Omental fat pad (tissue), 4 donors: ENCODE results near the gene PDE10A. TPM values are rescaled to one million over a fixed set of nuclear protein-coding genes. Genes with fewer than 3 reads are reported as not detected.
"Not testable (repeated sequence)": the region's sequence is repeated elsewhere in the genome, so short reads cannot be mapped to it uniquely, and the experiment has no call there.

Experiments used
- ATAC-seq: fragments of 150-250 bp; one replicate; pipeline ENCODE4 v1.9.1; 2016; ENCODE audit warnings: mild to moderate bottlenecking, moderate library complexity; ENCODE audit not compliant: low FRiP score
- DNase-seq: peaks from one replicate; pipeline ENCODE4 v3.0.0-alpha.2; 2019; ENCODE audit warnings: low spot score
- total RNA-seq, 4 donors: library from RNA; depleted of rRNA; stranded (reverse); fragments of >200 nt; gene quantifications; one replicate each; pipeline ENCODE4 v1.1.0, GENCODE V29; 2016
- TF ChIP-seq, protein P1 (sequence below), 3 donors: fragments of 450-650 bp; IDR thresholded peaks; one replicate each; pipeline ENCODE4 v1.5.1; 2016 to 2017; ENCODE audit warnings: antibody characterized with exemption in 3 of 3, mild to moderate bottlenecking in 3 of 3, moderate library complexity in 2 of 3

Gene PDE10A
- total RNA-seq, 4 donors from 2014 or later = 9.1 to 75.3 (median 15.6) TPM

DNA sequence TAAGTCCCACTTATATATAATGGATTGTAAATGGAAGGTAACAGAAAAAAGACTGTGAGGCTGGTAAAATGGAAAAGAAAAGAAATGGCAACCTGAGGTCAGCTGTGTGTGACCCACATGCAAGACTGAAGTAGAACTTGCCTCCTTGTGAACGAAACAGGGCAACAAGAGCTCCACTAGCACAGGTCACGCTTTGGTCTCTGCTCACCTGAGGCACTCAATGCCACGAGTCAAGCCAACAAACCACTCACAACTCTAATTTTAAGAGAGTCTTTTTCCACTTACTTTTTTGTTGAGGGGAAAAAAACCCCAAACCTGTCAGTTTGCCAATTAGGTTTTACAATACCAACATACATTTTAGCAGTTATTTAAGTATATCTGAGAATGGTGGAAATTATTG, 65.2 kb downstream of the PDE10A start:
- ATAC-seq (no peak), DNase-seq (no peak)
- TF ChIP-seq, protein P1, sequence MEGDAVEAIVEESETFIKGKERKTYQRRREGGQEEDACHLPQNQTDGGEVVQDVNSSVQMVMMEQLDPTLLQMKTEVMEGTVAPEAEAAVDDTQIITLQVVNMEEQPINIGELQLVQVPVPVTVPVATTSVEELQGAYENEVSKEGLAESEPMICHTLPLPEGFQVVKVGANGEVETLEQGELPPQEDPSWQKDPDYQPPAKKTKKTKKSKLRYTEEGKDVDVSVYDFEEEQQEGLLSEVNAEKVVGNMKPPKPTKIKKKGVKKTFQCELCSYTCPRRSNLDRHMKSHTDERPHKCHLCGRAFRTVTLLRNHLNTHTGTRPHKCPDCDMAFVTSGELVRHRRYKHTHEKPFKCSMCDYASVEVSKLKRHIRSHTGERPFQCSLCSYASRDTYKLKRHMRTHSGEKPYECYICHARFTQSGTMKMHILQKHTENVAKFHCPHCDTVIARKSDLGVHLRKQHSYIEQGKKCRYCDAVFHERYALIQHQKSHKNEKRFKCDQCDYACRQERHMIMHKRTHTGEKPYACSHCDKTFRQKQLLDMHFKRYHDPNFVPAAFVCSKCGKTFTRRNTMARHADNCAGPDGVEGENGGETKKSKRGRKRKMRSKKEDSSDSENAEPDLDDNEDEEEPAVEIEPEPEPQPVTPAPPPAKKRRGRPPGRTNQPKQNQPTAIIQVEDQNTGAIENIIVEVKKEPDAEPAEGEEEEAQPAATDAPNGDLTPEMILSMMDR (IDR thresholded peaks at IDR 0.05) = no peak

DNA sequence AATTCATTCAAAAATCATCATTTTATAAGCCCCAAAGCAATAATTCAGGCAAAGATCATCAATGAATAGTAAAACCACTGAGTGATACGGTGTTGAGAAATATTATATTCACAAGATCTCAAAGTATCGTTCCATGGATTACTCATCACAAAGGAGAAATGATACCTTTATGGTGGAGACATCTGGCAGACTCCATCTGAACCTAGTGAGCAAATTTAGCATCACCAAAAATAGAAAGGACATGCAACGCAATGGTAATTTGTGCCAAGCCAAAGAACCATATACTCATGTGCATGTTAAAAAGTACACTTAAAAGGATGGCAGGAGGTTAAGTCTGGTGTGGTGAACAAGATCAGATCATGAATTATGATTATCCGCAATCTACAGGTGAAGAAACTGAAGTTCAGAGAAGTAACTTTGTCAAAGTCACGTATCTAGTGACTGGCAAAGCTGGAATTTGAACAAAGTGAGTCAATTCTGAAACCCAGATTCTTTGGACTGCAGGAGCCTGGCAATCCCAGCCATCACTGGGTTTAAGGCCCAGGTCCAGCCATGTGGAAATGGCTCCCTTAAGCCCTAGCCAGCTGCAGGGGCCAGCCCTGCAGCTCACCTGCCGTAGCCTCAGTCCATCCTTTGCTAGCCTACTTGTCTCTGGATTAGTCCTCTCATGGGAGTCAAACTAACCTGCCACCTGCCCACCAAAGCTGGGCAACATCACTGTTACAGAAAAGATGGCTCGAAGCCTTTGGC, 68.3 kb downstream of the PDE10A start:
- ATAC-seq (no peak), DNase-seq (no peak)
- TF ChIP-seq, protein P1 (IDR thresholded peaks at IDR 0.05) = no peak

DNA sequence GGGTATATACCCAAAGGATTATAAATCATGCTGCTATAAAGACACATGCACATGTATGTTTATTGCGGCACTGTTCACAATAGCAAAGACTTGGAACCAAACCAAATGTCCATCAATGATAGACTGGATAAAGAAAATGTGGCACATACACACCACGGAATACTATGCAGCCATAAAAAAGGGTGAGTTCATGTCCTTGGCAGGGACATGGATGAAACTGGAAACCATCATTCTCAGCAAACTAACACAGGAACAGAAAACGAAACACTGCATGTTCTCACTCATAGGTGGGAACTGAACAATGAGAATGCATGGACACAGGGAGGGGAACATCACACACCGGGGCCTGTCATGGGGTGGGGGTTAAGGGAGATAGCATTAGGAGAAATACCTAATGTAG, 70.1 kb downstream of the PDE10A start:
- not testable (repeated sequence) for DNase-seq

DNA sequence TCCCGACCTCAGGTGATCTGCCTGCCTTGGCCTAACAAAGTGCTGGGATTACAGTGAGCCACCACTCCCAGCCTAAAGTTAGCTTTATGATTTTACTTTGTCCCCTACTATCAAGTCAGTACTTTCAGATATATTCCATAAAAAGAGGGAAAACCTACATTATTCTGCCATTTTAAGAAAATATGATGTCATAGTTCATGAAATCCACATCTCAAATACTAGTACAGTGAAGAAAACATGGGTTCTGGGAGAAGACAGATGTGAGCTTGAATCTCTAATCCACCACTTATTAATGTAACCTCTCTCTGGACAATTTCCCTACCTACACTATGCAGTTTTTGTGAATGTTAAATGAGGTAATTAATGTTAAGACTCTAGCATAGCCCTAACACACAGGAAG, 74.5 kb downstream of the PDE10A start:
- DNase-seq = no peak
- TF ChIP-seq, protein P1 (IDR thresholded peaks at IDR 0.05) = no peak
- ATAC-seq = no peak

More for the DNA sequence above, 70.1 kb downstream of the PDE10A start:
- ATAC-seq = not testable (repeated sequence)

DNA sequence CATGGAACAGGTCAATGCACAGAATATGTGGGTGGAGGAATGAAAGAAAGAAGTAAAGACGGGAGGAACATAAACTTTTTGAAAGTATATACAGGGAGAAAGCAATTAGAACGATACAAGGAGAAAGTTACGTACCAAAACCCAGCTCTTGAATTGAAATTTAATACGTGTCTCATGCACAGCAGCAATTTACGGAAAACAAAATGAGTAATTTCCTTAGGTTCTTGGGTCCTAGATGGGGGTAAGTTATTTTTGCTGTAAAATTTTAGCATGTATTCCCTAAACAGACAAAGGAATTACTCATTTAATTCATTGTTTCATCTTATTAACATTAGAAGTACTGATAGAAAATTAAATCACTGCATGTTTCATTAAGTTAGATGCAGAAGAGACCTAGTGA, 75.8 kb downstream of the PDE10A start:
- TF ChIP-seq, protein P1 (IDR thresholded peaks at IDR 0.05) = no peak
- DNase-seq (no peak), ATAC-seq (no peak)

DNA sequence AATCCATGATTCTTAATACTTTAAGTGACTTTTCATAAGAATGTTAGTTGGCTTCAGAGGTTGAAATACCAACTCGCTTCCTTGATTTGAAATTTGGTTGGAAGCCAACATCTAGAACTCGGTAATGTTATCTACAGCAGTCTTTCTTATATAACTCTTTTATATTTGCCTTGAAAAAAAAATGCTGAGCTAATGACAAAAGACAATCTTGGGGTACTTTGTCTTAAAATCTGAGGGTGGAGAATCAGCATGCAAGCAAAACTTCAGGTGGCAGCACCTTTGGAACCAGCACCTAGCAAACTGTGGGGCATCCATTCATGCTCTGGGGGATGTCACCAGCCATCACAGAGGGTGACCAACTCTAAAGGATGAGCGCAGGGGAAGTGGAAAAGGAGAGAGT, 76.3 kb downstream of the PDE10A start:
- ATAC-seq = no peak
- TF ChIP-seq, protein P1 (IDR thresholded peaks at IDR 0.05) = no peak
- no peak for DNase-seq

DNA sequence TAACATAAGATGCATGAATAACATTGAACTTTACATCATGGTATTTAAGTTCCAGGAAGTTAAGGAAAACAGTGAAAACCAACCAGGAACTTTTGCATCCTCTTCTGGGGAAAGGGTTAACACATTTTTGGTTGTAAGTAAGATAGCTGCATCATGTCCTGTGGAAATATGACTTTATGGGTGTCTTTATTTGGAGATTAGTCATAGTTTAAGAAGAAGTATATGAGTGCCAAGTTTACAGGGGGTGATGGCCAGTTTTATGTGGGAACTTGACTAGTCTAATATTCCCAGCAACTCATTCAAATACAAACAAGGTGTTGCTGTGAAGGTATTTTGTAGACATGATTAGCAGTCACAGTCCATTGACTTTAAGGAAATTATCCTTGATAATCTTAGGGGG, 78.0 kb downstream of the PDE10A start:
- DNase-seq = no peak
- TF ChIP-seq, protein P1 (IDR thresholded peaks at IDR 0.05) = no peak
- ATAC-seq = no peak
